ENCODE measurements around the gene SNX9.
"Not testable (repeated sequence)": the region's sequence is repeated elsewhere in the genome, so short reads cannot be mapped to it uniquely, and the experiment has no call there.

- not testable (repeated sequence) for TF ChIP-seq GFI1B, YY1, ZNF10 (tag by site-specific recombination; IDR thresholded peaks at IDR 0.05)
- TF ChIP-seq, protein P1, sequence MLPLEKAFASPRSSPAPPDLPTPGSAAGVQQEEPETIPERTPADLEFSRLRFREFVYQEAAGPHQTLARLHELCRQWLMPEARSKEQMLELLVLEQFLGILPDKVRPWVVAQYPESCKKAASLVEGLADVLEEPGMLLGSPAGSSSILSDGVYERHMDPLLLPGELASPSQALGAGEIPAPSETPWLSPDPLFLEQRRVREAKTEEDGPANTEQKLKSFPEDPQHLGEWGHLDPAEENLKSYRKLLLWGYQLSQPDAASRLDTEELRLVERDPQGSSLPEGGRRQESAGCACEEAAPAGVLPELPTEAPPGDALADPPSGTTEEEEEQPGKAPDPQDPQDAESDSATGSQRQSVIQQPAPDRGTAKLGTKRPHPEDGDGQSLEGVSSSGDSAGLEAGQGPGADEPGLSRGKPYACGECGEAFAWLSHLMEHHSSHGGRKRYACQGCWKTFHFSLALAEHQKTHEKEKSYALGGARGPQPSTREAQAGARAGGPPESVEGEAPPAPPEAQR (tag by site-specific recombination; IDR thresholded peaks at IDR 0.05): not testable (repeated sequence)
Observed at GRCh38 chr6:157900751-157901150, 77.7 kb downstream of the SNX9 start.

Data from HEK293 (cell line).